Parathyroid adenoma (tissue), 2 donors: ENCODE data around the gene ADM5.

Experiments used
- H2AFZ ChIP-seq: fragments of 300-600 bp; sonication (generic); one replicate; pipeline ENCODE4 v1.7.0; 2017; ENCODE audit warnings: antibody characterized with exemption, mild to moderate bottlenecking
- H3K27ac ChIP-seq: fragments of 300-600 bp; sonication (generic); one replicate; pipeline ENCODE4 v1.7.0; 2017
- H3K27me3 ChIP-seq: fragments of 300-600 bp; sonication (generic); one replicate; pipeline ENCODE4 v1.7.0; 2017; ENCODE audit warnings: low read length; ENCODE audit not compliant: control insufficient read depth, insufficient read depth
- H3K36me3 ChIP-seq: fragments of 300-600 bp; sonication (generic); one replicate; pipeline ENCODE4 v1.7.0; 2017; ENCODE audit warnings: low read length; ENCODE audit not compliant: control insufficient read depth, insufficient read depth
- H3K4me1 ChIP-seq: fragments of 300-600 bp; sonication (generic); one replicate; pipeline ENCODE4 v1.7.0; 2017; ENCODE audit warnings: control low read depth
- H3K4me2 ChIP-seq: fragments of 300-600 bp; sonication (generic); one replicate; pipeline ENCODE4 v1.7.0; 2017; ENCODE audit warnings: low read length
- H3K4me3 ChIP-seq: fragments of 300-600 bp; sonication (generic); one replicate; pipeline ENCODE4 v1.7.0; 2017; ENCODE audit warnings: low read depth, low read length
- H3K79me2 ChIP-seq: fragments of 300-600 bp; sonication (generic); one replicate; pipeline ENCODE4 v1.7.0; 2017; ENCODE audit warnings: control low read depth
- H3K9ac ChIP-seq: fragments of 300-600 bp; sonication (generic); one replicate; pipeline ENCODE4 v1.7.0; 2017; ENCODE audit warnings: mild to moderate bottlenecking
- H3K9me3 ChIP-seq: fragments of 300-600 bp; sonication (generic); one replicate; pipeline ENCODE4 v1.7.0; 2017; ENCODE audit warnings: low read length; ENCODE audit not compliant: control insufficient read depth
- TF ChIP-seq, protein P1 (sequence below): fragments of 300-600 bp; sonication (generic); IDR thresholded peaks from one replicate; pipeline ENCODE4 v1.7.0; 2017; ENCODE audit warnings: antibody characterized with exemption, mild to moderate bottlenecking
- donor health status: primary hyperparathyroidism.

Gene ADM5

DNA sequence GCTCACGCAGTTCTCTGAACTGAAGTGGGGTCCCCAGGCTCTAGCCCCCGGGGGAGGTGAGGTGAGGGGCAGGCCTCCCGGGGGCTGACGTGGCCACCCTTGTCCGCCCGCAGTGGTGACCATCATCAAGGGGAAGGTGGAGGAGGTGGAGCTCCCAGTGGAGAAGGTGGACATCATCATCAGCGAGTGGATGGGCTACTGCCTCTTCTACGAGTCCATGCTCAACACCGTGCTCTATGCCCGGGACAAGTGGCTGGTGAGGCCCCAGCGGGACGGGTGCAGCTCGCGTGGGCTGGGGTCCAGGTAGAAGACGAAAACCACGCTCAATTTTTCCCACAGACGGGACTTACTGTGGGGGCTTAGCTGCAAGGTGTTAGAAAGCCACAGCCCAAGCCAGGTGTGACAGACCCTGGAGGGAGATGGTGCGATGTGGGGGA is 5.6 kb upstream of the ADM5 start:
- H3K4me1 ChIP-seq: peaks cover 18% of the 10 kb centered on the region
- peaks cover 18% of the 10 kb centered on the region for H3K79me2 ChIP-seq
- H3K36me3 ChIP-seq: no peaks in the 10 kb centered on the region
- TF ChIP-seq, protein P1, sequence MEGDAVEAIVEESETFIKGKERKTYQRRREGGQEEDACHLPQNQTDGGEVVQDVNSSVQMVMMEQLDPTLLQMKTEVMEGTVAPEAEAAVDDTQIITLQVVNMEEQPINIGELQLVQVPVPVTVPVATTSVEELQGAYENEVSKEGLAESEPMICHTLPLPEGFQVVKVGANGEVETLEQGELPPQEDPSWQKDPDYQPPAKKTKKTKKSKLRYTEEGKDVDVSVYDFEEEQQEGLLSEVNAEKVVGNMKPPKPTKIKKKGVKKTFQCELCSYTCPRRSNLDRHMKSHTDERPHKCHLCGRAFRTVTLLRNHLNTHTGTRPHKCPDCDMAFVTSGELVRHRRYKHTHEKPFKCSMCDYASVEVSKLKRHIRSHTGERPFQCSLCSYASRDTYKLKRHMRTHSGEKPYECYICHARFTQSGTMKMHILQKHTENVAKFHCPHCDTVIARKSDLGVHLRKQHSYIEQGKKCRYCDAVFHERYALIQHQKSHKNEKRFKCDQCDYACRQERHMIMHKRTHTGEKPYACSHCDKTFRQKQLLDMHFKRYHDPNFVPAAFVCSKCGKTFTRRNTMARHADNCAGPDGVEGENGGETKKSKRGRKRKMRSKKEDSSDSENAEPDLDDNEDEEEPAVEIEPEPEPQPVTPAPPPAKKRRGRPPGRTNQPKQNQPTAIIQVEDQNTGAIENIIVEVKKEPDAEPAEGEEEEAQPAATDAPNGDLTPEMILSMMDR: no peak
- H3K4me2 ChIP-seq: no peak overlapping the region
- H3K27me3 ChIP-seq: no peaks in the 10 kb centered on the region
- H2AFZ ChIP-seq: no peak overlapping the region
- H3K9ac ChIP-seq: no peak overlapping the region
- no peaks in the 10 kb centered on the region for H3K9me3 ChIP-seq
- H3K27ac ChIP-seq: no peak overlapping the region
- H3K4me3 ChIP-seq: no peak overlapping the region

DNA sequence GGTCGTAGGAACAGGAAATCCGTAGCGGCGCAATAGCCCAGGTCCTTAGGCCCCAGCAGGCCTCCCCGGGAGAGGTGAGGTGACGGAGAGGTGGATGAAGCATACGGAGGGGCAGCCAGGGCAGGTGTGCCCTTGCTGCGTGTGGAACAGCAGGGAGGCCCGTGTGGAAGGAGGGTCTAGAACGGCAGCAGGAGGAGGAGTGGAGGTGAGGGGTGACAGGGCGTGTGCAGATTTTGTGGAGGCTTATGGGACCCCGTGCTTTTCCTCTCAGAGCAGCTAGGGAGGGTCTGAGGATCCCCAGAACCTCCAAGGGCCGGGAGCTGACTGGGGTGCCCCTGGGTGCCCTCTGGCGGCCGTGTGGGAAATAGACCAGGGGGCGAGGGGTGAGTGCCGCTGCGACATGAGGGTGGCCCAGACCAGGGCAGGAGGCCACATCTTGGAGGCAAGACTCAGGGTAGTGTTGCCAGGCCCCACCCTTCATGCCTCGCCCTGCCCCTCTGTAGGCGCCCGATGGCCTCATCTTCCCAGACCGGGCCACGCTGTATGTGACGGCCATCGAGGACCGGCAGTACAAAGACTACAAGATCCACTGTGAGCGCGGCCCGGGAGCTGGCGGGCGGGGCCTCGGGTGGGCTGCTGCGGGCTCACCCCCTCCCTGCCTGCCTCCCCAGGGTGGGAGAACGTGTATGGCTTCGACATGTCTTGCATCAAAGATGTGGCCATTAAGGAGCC is 5.0 kb upstream of the ADM5 start:
- Histone ChIP-seq H3K79me2 (peaks cover 18% of the 10 kb centered on the region), H3K36me3 (no peaks in the 10 kb centered on the region), H3K27ac (no peak overlapping the region)

GRCh38 chr19:49684983-49685553 is 4.3 kb upstream of the ADM5 start:
- Histone ChIP-seq H3K4me3 (no peak overlapping the region), H3K9me3 (no peaks in the 10 kb centered on the region), H3K9ac (no peak overlapping the region), H3K79me2 (peaks cover 16% of the 10 kb centered on the region), H3K27me3 (no peaks in the 10 kb centered on the region), H2AFZ (no peak overlapping the region), H3K36me3 (no peaks in the 10 kb centered on the region), H3K27ac (no peak overlapping the region), H3K4me1 (peaks cover 6% of the 10 kb centered on the region), H3K4me2 (no peak overlapping the region)
- TF ChIP-seq, protein P1: no peak

More for the DNA sequence above, 5.0 kb upstream of the ADM5 start:
- Histone ChIP-seq H3K9me3 (no peaks in the 10 kb centered on the region), H2AFZ (no peak overlapping the region), H3K4me3 (no peak overlapping the region), H3K27me3 (no peaks in the 10 kb centered on the region), H3K4me2 (no peak overlapping the region), H3K4me1 (peaks cover 12% of the 10 kb centered on the region), H3K9ac (no peak overlapping the region)
- TF ChIP-seq, protein P1: peak; percentile 45

DNA sequence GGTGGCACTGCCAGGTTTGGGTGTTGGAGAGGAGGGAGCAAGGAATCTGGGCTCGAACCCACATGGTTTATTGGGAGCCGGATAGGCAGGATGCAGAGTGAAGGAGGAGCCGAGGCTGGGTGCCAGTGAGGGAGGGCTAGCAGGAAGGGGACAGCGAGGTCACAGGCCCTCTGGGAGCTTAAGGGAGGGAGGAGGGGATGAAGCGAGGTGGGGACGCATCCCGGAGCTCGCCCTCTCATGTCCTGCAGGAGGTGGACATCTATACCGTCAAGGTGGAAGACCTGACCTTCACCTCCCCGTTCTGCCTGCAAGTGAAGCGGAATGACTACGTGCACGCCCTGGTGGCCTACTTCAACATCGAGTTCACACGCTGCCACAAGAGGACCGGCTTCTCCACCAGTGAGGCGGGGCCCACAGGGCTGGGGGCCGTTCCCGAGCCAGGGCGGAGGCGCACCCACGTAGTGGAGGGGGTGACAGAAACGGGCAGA is 3.5 kb upstream of the ADM5 start:
- Histone ChIP-seq H3K36me3 (no peaks in the 10 kb centered on the region), H2AFZ (no peak overlapping the region), H3K4me1 (peaks cover 2% of the 10 kb centered on the region), H3K27me3 (no peaks in the 10 kb centered on the region), H3K4me2 (no peak overlapping the region), H3K27ac (no peak overlapping the region), H3K79me2 (peaks cover 9% of the 10 kb centered on the region), H3K4me3 (no peak overlapping the region), H3K9me3 (no peaks in the 10 kb centered on the region), H3K9ac (no peak overlapping the region)
- TF ChIP-seq, protein P1: no peak
